Activated T-cell treated with anti-CD3 and anti-CD28 coated beads, Interleukin-2, amount 50 U/mL, for 72 hours (primary cell): ENCODE measurements around the gene A2ML1. TPM values are rescaled to one million over a fixed set of nuclear protein-coding genes. Genes with fewer than 3 reads are reported as not detected.

Experiments used
- total RNA-seq, 2 donors: library from RNA; stranded (reverse); gene quantifications; one replicate each; pipeline ENCODE4 v1.2.3, GENCODE V29; 2022

Gene A2ML1
- total RNA-seq, 2 donors from 2014 or later = not detected

Other genes starting within 250 kb of the A2ML1 start
- not detected for gene AICDA, start 209.8 kb upstream of the A2ML1 start, total RNA-seq
- gene MFAP5, start 159.8 kb upstream of the A2ML1 start, total RNA-seq = not detected
- 1 to 10 TPM; 2.5 to 3.1 TPM for gene RIMKLB, start 124.6 kb upstream of the A2ML1 start, total RNA-seq
- gene PHC1, start 91.9 kb downstream of the A2ML1 start, total RNA-seq = 10 to 100 TPM; 16.7 to 19.7 TPM
- gene M6PR, start 127.0 kb downstream of the A2ML1 start, total RNA-seq = 100 to 1,000 TPM; 149 to 153 TPM
- gene KLRG1, start 166.9 kb downstream of the A2ML1 start, total RNA-seq = 1 to 10 TPM; 2.5 to 5.5 TPM